Stomach (tissue), 4 donors: Measurements from ENCODE around the gene GALNT2.
A peak's percentile ranks its signal among the peaks of the same experiment; 100 is the strongest.

Experiments used
- CTCF ChIP-seq, 7 experiments: fragments of 450-650 bp in 4 of 7; fragments of 200-600 bp in 3 of 7; sonication (generic) in 3 of 7; IDR thresholded peaks; one replicate each; pipeline ENCODE4 v1.5.1; 2016 to 2019; ENCODE audit warnings: antibody characterized with exemption in 7 of 7, control low read depth in 2 of 7, mild to moderate bottlenecking in 1 of 7
- POLR2A ChIP-seq, 4 donors: fragments of 450-650 bp; IDR thresholded peaks; one replicate each; pipeline ENCODE4 v1.6.1; 2016; ENCODE audit warnings: antibody characterized with exemption in 4 of 4, control low read depth in 2 of 4, mild to moderate bottlenecking in 1 of 4, moderate library complexity in 1 of 4
- POLR2AphosphoS5 ChIP-seq, 3 donors: sonication (generic); formaldehyde crosslinking; IDR thresholded peaks; one replicate each; pipeline ENCODE4 v1.6.1; 2016; ENCODE audit warnings: antibody characterized with exemption in 3 of 3

GRCh38 chr1:230205719-230206198, 138.7 kb downstream of the GALNT2 start:
- TF ChIP-seq CTCF (IDR thresholded peaks at IDR 0.05) (no peak), POLR2AphosphoS5 (IDR thresholded peaks at IDR 0.05) (peak in 2 of 3 donors; percentile 49 to 64), POLR2A (IDR thresholded peaks at IDR 0.05) (no peak)
